Measurements from ENCODE around the gene FCN1.

- TF ChIP-seq CTCF (IDR thresholded peaks at IDR 0.05; ENCODE audit: insufficient read depth, low read length, poor library complexity, severe bottlenecking) = no peak
- TF ChIP-seq EZH2phosphoT487 (conservative IDR thresholded peaks at IDR 0.05; ENCODE audit: low read length) = no peak
Observed at GRCh38 chr9:134964271-134965055, 46.8 kb upstream of the FCN1 start.

Measured in SU-DHL-6 (cell line).